ACC112 (cell line): ENCODE results near the gene SOX13.

ENCODE experiments used
- H2AFZ ChIP-seq: fragments of 200-600 bp; sonication (generic); one replicate; pipeline ENCODE4 v1.6.0; 2017; ENCODE audit warnings: antibody characterized with exemption, low read length; ENCODE audit not compliant: unreplicated experiment
- H3K27ac ChIP-seq: fragments of 200-600 bp; sonication (generic); 2 replicates; pipeline ENCODE4 v1.5.1; 2014; ENCODE audit warnings: low read depth, mild to moderate bottlenecking, antibody characterized with exemption, low read length, moderate library complexity
- H3K27me3 ChIP-seq: fragments of 200-600 bp; sonication (generic); 2 replicates; pipeline ENCODE4 v1.6.1; 2014; ENCODE audit warnings: mild to moderate bottlenecking, antibody characterized with exemption, low read length, moderate library complexity, mixed read lengths; ENCODE audit not compliant: insufficient read depth
- H3K36me3 ChIP-seq: fragments of 200-600 bp; sonication (generic); 2 replicates; pipeline ENCODE4 v1.6.1; 2016; ENCODE audit warnings: mild to moderate bottlenecking, antibody characterized with exemption, low read length, moderate library complexity, mixed read lengths; ENCODE audit not compliant: insufficient read depth
- H3K4me1 ChIP-seq: fragments of 200-600 bp; sonication (generic); one replicate; pipeline ENCODE4 v1.6.1; 2016; ENCODE audit warnings: low read length, mixed read lengths; ENCODE audit not compliant: insufficient read depth, unreplicated experiment, control insufficient read depth
- H3K4me3 ChIP-seq: fragments of 200-600 bp; sonication (generic); 2 replicates; pipeline ENCODE4 v1.5.1; 2014; ENCODE audit warnings: mild to moderate bottlenecking, low read depth, low read length
- H3K79me2 ChIP-seq: fragments of 200-600 bp; sonication (generic); one replicate; pipeline ENCODE4 v1.6.0; 2016; ENCODE audit warnings: low read length; ENCODE audit not compliant: control insufficient read depth, unreplicated experiment, insufficient read depth

Gene SOX13

GRCh38 chr1:204107892-204108291 is 35.0 kb downstream of the SOX13 start:
- Histone ChIP-seq H3K4me3 (no peak overlapping the region), H3K27me3 (no peaks in the 10 kb centered on the region), H3K27ac (no peak overlapping the region), H2AFZ (no peak overlapping the region), H3K36me3 (no peaks in the 10 kb centered on the region), H3K79me2 (peaks cover 8% of the 10 kb centered on the region), H3K4me1 (peaks cover 24% of the 10 kb centered on the region)

- Histone ChIP-seq H3K27me3 (no peaks in the 10 kb centered on the region), H3K4me3 (no peak overlapping the region), H3K27ac (no peak overlapping the region), H3K4me1 (peaks cover 24% of the 10 kb centered on the region), H3K79me2 (peaks cover 6% of the 10 kb centered on the region), H2AFZ (no peak overlapping the region), H3K36me3 (no peaks in the 10 kb centered on the region)
Observed at GRCh38 chr1:204108312-204109141, 35.6 kb downstream of the SOX13 start.

GRCh38 chr1:204110894-204111633 is 38.1 kb downstream of the SOX13 start:
- Histone ChIP-seq H3K36me3 (no peaks in the 10 kb centered on the region), H3K4me1 (peaks cover 16% of the 10 kb centered on the region), H3K79me2 (no peaks in the 10 kb centered on the region), H3K27me3 (no peaks in the 10 kb centered on the region), H3K27ac (no peak overlapping the region), H3K4me3 (no peak overlapping the region), H2AFZ (no peak overlapping the region)

GRCh38 chr1:204112876-204113730 is 40.2 kb downstream of the SOX13 start:
- Histone ChIP-seq H3K27ac (no peak overlapping the region), H3K27me3 (no peaks in the 10 kb centered on the region), H3K4me3 (no peak overlapping the region), H3K79me2 (no peaks in the 10 kb centered on the region), H3K36me3 (no peaks in the 10 kb centered on the region), H3K4me1 (peaks cover 16% of the 10 kb centered on the region), H2AFZ (no peak overlapping the region)

GRCh38 chr1:204113896-204114295 is 41.0 kb downstream of the SOX13 start:
- Histone ChIP-seq H3K27ac (no peak overlapping the region), H2AFZ (no peak overlapping the region), H3K79me2 (no peaks in the 10 kb centered on the region), H3K36me3 (no peaks in the 10 kb centered on the region), H3K27me3 (no peaks in the 10 kb centered on the region), H3K4me1 (peaks cover 16% of the 10 kb centered on the region), H3K4me3 (no peak overlapping the region)

GRCh38 chr1:204114606-204115005 is 41.7 kb downstream of the SOX13 start:
- Histone ChIP-seq H3K79me2 (no peaks in the 10 kb centered on the region), H2AFZ (no peak overlapping the region), H3K4me3 (no peak overlapping the region), H3K27me3 (no peaks in the 10 kb centered on the region), H3K36me3 (0 out of 2 replicates have a peak, but pooled peaks cover 5% of the 10 kb centered on the region), H3K27ac (no peak overlapping the region), H3K4me1 (peaks cover 16% of the 10 kb centered on the region)

GRCh38 chr1:204115116-204115515 is 42.2 kb downstream of the SOX13 start:
- Histone ChIP-seq H3K79me2 (no peaks in the 10 kb centered on the region), H2AFZ (no peak overlapping the region), H3K4me3 (no peak overlapping the region), H3K4me1 (peaks cover 16% of the 10 kb centered on the region), H3K27me3 (no peaks in the 10 kb centered on the region), H3K36me3 (0 out of 2 replicates have a peak, but pooled peaks cover 5% of the 10 kb centered on the region), H3K27ac (no peak overlapping the region)

- Histone ChIP-seq H3K27me3 (no peaks in the 10 kb centered on the region), H3K79me2 (no peaks in the 10 kb centered on the region), H3K4me1 (peaks cover 16% of the 10 kb centered on the region), H3K36me3 (0 out of 2 replicates have a peak, but pooled peaks cover 5% of the 10 kb centered on the region), H3K4me3 (no peak overlapping the region), H2AFZ (no peak overlapping the region), H3K27ac (no peak overlapping the region)
Observed at GRCh38 chr1:204116539-204116938, 43.6 kb downstream of the SOX13 start.

GRCh38 chr1:204121840-204122555 is 49.1 kb downstream of the SOX13 start:
- no peak overlapping the region for H2AFZ ChIP-seq

GRCh38 chr1:204123376-204123775 is 50.5 kb downstream of the SOX13 start:
- no peak overlapping the region for H3K27ac ChIP-seq
- 0 out of 2 replicates have a peak, but pooled peaks cover 5% of the 10 kb centered on the region for H3K36me3 ChIP-seq
- no peaks in the 10 kb centered on the region for H3K79me2 ChIP-seq
- H3K4me3 ChIP-seq: no peak overlapping the region
- peaks cover 6% of the 10 kb centered on the region for H3K4me1 ChIP-seq
- H2AFZ ChIP-seq: no peak overlapping the region
- H3K27me3 ChIP-seq: no peaks in the 10 kb centered on the region

More at GRCh38 chr1:204121840-204122555, 49.1 kb downstream of the SOX13 start:
- 0 out of 2 replicates have a peak, but pooled peaks cover 5% of the 10 kb centered on the region for H3K36me3 ChIP-seq
- no peaks in the 10 kb centered on the region for H3K79me2 ChIP-seq
- peaks cover 2% of the 10 kb centered on the region for H3K4me1 ChIP-seq
- no peak overlapping the region for H3K4me3 ChIP-seq
- H3K27ac ChIP-seq: no peak overlapping the region
- no peaks in the 10 kb centered on the region for H3K27me3 ChIP-seq
